ENCODE data around the gene TTC8.

DNA sequence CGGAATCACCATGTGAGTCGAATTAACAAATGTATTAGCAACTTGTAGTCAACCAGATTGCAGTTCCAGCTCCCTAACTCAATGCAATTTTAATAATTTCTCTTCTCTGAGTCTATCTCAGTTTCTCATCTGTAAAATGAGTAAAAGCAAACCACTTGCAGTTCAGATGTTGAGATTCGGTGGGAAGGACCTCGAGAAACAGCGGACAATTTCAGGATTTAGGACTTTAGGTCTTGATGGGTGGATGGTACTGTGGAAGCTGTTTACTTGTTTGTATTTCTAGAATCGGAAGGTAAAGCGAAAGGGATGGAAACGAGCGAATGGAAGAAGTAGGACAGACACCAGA, 510 bp upstream of the TTC8 start:
- TF ChIP-seq, protein P1, sequence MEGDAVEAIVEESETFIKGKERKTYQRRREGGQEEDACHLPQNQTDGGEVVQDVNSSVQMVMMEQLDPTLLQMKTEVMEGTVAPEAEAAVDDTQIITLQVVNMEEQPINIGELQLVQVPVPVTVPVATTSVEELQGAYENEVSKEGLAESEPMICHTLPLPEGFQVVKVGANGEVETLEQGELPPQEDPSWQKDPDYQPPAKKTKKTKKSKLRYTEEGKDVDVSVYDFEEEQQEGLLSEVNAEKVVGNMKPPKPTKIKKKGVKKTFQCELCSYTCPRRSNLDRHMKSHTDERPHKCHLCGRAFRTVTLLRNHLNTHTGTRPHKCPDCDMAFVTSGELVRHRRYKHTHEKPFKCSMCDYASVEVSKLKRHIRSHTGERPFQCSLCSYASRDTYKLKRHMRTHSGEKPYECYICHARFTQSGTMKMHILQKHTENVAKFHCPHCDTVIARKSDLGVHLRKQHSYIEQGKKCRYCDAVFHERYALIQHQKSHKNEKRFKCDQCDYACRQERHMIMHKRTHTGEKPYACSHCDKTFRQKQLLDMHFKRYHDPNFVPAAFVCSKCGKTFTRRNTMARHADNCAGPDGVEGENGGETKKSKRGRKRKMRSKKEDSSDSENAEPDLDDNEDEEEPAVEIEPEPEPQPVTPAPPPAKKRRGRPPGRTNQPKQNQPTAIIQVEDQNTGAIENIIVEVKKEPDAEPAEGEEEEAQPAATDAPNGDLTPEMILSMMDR (IDR thresholded peaks at IDR 0.05) = no peak
- TF ChIP-seq POLR2AphosphoS5 (IDR thresholded peaks at IDR 0.05) (no peak), POLR2A (IDR thresholded peaks at IDR 0.05) (no peak)
